ENCODE measurements around the gene SLC19A1.

The SLC19A1 gene

DNA sequence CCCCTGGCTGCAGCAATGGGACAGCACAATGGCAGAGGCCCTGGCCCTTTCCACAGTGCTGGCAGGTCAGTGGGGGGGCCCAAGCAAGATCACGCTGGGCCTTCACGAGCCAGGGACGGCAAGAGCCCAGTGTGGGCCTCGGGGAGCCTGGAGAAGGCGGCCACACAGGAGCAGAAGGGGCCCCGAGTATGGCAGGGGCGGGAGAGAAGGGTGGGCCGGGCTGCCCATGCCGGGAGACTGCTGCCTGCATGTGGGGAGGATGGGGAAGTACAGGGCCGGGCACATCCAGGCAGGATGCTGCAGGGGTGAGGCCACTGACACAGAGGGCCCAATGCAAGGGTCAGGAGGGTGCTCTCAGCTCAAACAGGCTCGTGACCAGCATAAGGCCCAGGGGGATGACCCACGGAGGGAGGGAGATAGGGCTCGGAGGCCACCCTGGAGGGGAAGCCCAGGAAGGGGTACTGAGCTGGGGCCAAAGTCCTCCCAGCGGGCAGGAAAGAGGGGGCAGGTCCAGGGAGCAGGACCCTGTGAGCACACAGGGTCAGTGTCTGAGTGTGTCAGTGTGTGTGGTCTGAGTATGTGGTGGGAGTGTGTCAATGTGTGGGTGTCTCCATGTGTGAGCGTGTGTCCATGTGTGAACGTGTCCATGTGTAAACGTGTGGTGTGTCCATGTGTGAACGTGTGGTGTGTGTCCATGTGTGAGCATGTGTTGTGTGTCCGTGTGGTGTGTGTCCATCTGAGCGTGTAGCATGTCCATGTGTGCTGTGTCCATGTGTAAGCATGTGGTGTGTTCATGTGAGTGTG, 13.1 kb downstream of the SLC19A1 start:
- TF ChIP-seq EGR1 (IDR thresholded peaks at IDR 0.05) (no peak), CREB1 (IDR thresholded peaks at IDR 0.05; ENCODE audit: low read depth) (no peak), YY1 (IDR thresholded peaks at IDR 0.05; ENCODE audit: low read depth) (no peak), TEAD4 (IDR thresholded peaks at IDR 0.05) (no peak), RAD21 (IDR thresholded peaks at IDR 0.05; ENCODE audit: low read depth) (no peak), EP300 (IDR thresholded peaks at IDR 0.05; ENCODE audit: borderline replicate concordance) (no peak)
- TF ChIP-seq, protein P1, sequence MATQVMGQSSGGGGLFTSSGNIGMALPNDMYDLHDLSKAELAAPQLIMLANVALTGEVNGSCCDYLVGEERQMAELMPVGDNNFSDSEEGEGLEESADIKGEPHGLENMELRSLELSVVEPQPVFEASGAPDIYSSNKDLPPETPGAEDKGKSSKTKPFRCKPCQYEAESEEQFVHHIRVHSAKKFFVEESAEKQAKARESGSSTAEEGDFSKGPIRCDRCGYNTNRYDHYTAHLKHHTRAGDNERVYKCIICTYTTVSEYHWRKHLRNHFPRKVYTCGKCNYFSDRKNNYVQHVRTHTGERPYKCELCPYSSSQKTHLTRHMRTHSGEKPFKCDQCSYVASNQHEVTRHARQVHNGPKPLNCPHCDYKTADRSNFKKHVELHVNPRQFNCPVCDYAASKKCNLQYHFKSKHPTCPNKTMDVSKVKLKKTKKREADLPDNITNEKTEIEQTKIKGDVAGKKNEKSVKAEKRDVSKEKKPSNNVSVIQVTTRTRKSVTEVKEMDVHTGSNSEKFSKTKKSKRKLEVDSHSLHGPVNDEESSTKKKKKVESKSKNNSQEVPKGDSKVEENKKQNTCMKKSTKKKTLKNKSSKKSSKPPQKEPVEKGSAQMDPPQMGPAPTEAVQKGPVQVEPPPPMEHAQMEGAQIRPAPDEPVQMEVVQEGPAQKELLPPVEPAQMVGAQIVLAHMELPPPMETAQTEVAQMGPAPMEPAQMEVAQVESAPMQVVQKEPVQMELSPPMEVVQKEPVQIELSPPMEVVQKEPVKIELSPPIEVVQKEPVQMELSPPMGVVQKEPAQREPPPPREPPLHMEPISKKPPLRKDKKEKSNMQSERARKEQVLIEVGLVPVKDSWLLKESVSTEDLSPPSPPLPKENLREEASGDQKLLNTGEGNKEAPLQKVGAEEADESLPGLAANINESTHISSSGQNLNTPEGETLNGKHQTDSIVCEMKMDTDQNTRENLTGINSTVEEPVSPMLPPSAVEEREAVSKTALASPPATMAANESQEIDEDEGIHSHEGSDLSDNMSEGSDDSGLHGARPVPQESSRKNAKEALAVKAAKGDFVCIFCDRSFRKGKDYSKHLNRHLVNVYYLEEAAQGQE (IDR thresholded peaks at IDR 0.05; ENCODE audit: low read depth), result no peak
- TF ChIP-seq, protein P2, sequence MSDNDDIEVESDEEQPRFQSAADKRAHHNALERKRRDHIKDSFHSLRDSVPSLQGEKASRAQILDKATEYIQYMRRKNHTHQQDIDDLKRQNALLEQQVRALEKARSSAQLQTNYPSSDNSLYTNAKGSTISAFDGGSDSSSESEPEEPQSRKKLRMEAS (IDR thresholded peaks at IDR 0.05), result no peak

- TF ChIP-seq CREB1 (IDR thresholded peaks at IDR 0.05; ENCODE audit: low read depth), result no peak
- TF ChIP-seq TEAD4 (IDR thresholded peaks at IDR 0.05), result no peak
- no peak for TF ChIP-seq EP300 (IDR thresholded peaks at IDR 0.05; ENCODE audit: borderline replicate concordance)
Observed at GRCh38 chr21:45528028-45528705, 14.1 kb downstream of the SLC19A1 start.

DNA sequence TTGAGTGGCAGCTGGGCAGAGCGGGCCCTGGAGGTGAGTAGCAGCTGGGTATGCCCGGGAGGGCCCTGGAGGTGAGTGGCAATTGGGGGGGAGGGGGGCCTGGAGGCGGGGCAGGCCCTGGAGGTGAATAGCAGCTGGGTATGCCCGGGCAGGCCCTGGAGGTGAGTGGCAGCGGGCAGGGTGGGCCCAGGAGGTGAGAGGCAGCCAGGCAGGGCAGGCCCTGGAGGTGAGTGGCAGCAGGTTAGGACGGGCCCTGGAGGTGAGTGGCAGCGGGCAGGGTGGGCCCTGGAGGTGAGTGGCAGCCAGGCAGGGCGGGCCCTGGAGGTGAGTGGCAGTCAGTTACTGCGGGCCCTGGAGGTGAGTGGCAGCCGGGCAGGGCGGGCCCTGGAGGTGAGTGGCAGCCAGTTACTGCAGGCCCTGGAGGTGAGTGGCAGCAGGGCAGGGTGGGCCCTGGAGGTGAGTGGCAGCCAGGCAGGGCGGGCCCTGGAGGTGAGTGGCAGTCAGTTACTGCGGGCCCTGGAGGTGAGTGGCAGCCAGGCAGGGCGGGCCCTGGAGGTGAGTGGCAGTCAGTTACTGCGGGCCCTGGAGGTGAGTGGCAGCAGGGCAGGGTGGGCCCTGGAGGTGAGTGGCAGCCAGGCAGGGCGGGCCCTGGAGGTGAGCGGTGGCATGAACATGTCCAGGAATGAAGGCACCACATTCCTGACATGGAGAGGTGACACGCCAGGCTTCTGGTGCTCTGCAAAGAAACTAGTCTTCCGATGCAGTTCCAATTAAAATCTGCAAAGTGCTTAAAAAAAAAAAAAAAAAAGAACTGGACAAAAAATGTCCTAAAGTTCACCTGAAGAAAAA, 14.9 kb downstream of the SLC19A1 start:
- TF ChIP-seq TEAD4 (IDR thresholded peaks at IDR 0.05), result 0 out of 2 replicates have a peak, but pooled peaks have one; percentile 6

- TF ChIP-seq EP300 (IDR thresholded peaks at IDR 0.05; ENCODE audit: borderline replicate concordance) (no peak), CEBPB (IDR thresholded peaks at IDR 0.05) (no peak), TAF1 (IDR thresholded peaks at IDR 0.05; ENCODE audit: low read depth) (no peak), TCF12 (IDR thresholded peaks at IDR 0.05; ENCODE audit: low read depth) (no peak), FOXM1 (IDR thresholded peaks at IDR 0.05; ENCODE audit: borderline replicate concordance, low read depth) (no peak), TEAD4 (IDR thresholded peaks at IDR 0.05) (no peak), RAD21 (IDR thresholded peaks at IDR 0.05; ENCODE audit: low read depth) (no peak)
- TF ChIP-seq, protein P1 (IDR thresholded peaks at IDR 0.05; ENCODE audit: low read depth), result no peak
Observed at GRCh38 chr21:45525910-45526306, 16.3 kb downstream of the SLC19A1 start.

- TF ChIP-seq CEBPB (IDR thresholded peaks at IDR 0.05) (no peak), NFIC (IDR thresholded peaks at IDR 0.05) (no peak), TCF12 (IDR thresholded peaks at IDR 0.05; ENCODE audit: low read depth) (no peak), FOXM1 (IDR thresholded peaks at IDR 0.05; ENCODE audit: borderline replicate concordance, low read depth) (no peak), EP300 (IDR thresholded peaks at IDR 0.05; ENCODE audit: borderline replicate concordance) (no peak), RAD21 (IDR thresholded peaks at IDR 0.05; ENCODE audit: low read depth) (no peak), YY1 (IDR thresholded peaks at IDR 0.05; ENCODE audit: low read depth) (no peak), ZBTB7A (IDR thresholded peaks at IDR 0.05; ENCODE audit: low read depth) (no peak), TAF1 (IDR thresholded peaks at IDR 0.05; ENCODE audit: low read depth) (no peak), CREB1 (IDR thresholded peaks at IDR 0.05; ENCODE audit: low read depth) (no peak), EGR1 (IDR thresholded peaks at IDR 0.05) (no peak), TEAD4 (IDR thresholded peaks at IDR 0.05) (no peak)
- TF ChIP-seq, protein P2 (IDR thresholded peaks at IDR 0.05), result no peak
- TF ChIP-seq, protein P1 (IDR thresholded peaks at IDR 0.05; ENCODE audit: low read depth), result no peak
- TF ChIP-seq, protein P3, sequence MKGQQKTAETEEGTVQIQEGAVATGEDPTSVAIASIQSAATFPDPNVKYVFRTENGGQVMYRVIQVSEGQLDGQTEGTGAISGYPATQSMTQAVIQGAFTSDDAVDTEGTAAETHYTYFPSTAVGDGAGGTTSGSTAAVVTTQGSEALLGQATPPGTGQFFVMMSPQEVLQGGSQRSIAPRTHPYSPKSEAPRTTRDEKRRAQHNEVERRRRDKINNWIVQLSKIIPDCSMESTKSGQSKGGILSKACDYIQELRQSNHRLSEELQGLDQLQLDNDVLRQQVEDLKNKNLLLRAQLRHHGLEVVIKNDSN (IDR thresholded peaks at IDR 0.05), result no peak
Observed at GRCh38 chr21:45525153-45525909, 16.9 kb downstream of the SLC19A1 start.

Data from Ishikawa (cell line).